Amniotic epithelial cell (primary cell): ENCODE data around the gene LY6G6F.

Source experiments
- DNase-seq: peaks from one replicate; pipeline ENCODE4 v3.0.0-alpha.2; 2010; ENCODE audit warnings: low read depth

LY6G6F gene

GRCh38 chr6:31676904-31677303, 29.8 kb upstream of the LY6G6F start:
- no peak for DNase-seq

GRCh38 chr6:31677955-31678354, 28.7 kb upstream of the LY6G6F start:
- DNase-seq: no peak

DNA sequence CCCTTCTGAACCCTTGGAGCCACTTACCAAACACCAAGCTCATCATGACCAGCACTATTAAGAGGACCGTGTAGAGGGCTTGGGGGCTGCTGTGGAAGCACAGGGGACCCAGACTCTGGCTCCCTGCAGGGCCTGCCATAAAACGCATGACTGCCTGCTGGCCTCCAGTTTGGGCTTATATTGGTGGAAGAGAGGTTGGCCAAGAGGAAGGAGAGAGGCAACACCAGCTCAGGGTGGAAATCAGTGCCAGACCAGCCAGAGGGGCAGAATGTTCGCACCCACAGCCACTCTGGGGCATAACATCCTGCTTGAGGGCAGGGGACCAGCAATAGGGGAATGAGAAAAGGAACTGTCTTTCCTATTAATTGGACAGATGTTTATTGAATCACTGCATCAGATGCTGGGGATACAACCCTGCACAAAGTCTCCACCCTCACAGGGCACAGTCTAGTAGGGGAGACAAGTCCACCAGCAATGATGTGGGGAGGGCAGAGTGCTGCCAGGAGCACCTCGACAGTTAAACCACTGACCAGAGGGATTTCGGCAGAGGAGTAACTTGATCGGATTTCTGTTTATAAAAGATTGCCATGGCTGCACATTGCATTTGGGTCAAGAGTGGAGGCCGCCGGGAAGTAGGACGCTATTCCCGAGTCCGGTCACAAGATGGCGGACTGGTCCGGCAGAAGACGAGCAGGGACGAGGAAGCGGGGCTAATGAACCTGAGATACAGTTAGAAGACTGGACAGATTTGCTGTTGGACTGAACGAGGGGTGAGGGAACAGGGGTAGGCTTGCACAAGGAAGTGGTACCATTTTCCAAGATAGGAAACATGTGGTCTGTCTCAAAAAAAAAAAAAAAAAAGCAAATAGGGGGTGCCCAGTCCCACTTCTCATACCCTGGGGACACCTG, 26.2 kb upstream of the LY6G6F start, which contains the start of gene LY6G5C:
LY6G5C (minus strand) TSS at position 842 of the 909 bp plus-strand sequence; CDS start at position 148, 694 bp downstream.
- peak; percentile 81 for DNase-seq

DNA sequence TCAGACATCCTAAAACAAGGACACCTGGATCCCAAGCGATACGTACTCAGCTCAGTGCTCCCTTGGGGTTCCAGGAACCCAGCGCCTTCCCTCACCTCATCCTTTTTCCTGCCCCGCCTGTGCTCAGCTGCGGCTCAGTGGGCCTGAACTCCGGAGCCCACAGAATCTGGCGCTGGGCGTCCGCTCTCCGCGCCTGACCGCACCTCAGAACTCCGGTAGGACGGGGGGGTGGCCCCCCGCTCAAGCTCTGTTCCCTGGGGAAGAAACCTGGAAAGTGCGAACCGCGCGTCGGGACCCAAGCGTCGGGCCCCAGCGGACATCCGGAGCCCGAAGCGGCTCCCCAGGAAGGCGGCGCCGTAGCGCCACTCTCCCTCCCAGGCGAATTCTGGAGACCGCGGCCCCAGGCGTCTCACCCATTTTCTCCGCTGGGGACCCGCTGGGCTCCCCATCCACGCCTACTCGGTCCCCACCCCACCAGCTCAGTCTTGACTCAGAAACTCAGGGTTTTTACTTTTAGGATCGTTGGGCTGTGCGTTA, 25.5 kb upstream of the LY6G6F start:
- DNase-seq: no peak

- no peak for DNase-seq
Observed at GRCh38 chr6:31683591-31683990, 23.1 kb upstream of the LY6G6F start.

- DNase-seq: no peak
Observed at GRCh38 chr6:31686483-31686882, 20.2 kb upstream of the LY6G6F start.

GRCh38 chr6:31687321-31687720, 19.3 kb upstream of the LY6G6F start:
- no peak for DNase-seq

GRCh38 chr6:31687860-31688693, 18.6 kb upstream of the LY6G6F start:
- DNase-seq: no peak

GRCh38 chr6:31689249-31690110, 17.2 kb upstream of the LY6G6F start:
- no peak for DNase-seq

- DNase-seq: peak; percentile 81
Observed at GRCh38 chr6:31690231-31691077, 16.2 kb upstream of the LY6G6F start.

- DNase-seq: no peak
Observed at GRCh38 chr6:31691078-31691463, 15.6 kb upstream of the LY6G6F start.

GRCh38 chr6:31691564-31692108, 15.0 kb upstream of the LY6G6F start:
- DNase-seq: no peak

DNA sequence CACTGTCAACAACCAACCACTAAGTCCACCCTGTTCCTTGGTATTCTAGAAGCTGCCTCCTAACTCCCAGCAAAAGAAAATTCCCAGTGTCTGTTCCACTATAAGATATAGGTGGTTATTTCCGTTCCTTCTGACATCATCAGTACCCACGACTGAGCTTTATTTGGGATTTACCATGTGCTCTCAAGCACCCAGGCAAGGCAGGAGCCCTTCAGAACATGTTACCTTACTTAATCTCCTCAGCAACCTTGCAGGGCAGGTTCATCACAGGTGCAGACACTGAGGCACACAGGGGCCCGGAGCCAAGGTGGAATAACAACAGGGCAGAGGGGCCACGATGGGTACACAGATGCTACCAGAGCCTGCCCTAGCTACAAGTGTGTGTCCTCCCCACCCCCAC, 14.3 kb upstream of the LY6G6F start:
- no peak for DNase-seq

DNA sequence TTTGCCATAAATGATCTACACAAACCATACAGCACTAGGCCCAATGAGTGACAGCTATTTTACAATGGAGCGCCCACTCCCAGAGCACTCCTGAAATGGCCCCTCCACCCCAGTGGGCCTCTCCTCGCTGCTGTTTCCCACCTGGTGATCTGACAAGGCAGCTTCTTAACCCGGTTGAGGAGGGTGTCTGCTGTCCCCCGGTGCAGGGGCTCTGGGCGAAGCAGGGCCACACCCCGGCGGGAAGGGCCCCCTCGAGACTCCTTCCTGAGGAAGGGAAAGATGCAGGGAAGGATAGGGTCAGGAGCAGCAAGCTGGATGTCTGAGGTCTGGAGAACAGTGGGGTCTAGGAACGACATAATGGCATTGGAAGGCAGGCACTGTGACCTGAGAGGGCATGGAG, 13.8 kb upstream of the LY6G6F start:
- no peak for DNase-seq

GRCh38 chr6:31693535-31693934, 13.1 kb upstream of the LY6G6F start:
- DNase-seq: no peak

DNA sequence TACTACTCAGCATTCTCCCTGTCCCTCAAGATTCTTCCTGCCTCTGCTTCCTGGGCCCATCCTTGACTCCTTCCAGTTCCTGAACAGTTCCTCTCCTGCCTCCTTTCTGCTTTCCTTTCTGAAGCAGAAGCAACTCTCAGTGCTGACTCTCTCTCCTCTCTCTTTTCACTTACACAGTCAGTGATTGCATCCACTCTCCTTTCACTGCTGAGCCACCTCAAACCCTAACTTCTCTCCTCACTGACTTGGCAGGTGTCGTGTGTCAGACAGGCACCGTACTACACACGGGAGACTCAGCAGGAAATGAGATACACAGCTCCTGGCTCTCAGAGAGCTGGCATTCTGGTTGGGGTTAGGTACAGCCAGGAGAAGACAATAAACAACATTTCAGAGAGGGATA, 9.1 kb upstream of the LY6G6F start:
- no peak for DNase-seq

- DNase-seq: no peak
Observed at GRCh38 chr6:31700740-31701401, 5.8 kb upstream of the LY6G6F start.

- no peak for DNase-seq
Observed at GRCh38 chr6:31701666-31702404, 4.8 kb upstream of the LY6G6F start.

- no peak for DNase-seq
Observed at GRCh38 chr6:31702405-31702818, 4.3 kb upstream of the LY6G6F start.
